ENCODE data around the gene STXBP2.

Gene STXBP2

DNA sequence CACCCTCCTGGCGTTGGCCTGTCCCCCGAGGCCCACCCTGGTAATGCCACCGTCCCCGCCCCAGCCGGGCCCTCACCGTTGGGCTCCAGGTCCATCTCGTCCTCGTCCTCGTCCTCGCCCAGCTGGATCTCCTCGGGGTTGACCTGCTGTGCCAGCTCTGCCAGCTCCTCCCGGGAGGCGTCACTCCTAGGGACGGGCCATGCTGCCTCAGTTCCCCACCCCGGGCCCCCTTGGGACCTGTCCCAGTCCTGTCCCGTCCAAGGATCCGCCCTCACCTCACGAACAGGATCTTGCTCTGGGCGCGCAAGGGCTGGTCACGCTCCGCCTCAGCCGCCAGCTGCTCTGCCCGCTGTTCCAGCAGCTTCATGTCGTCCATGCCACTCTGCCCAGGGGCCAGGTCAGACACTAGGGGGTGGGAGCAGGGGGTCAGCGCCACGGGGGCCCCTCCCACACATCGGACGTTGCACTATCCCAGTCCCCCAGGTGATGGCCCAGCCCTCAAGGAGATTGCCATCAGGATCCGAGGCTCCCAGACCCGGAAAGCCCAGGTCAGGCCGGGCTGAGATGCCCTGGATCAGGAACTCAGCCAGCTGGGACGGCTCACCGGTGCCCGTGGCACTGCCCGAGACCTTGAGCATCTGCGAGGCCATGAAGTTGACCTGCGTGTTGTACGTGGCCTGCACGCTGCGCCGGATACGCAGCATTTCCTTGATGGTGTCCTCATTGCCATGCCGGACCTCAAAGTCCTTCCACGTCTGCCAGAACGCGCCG, 17.1 kb upstream of the STXBP2 start:
- H3K4me3 ChIP-seq (ENCODE audit: low read length in 2 of 2), result no peak overlapping the region

DNA sequence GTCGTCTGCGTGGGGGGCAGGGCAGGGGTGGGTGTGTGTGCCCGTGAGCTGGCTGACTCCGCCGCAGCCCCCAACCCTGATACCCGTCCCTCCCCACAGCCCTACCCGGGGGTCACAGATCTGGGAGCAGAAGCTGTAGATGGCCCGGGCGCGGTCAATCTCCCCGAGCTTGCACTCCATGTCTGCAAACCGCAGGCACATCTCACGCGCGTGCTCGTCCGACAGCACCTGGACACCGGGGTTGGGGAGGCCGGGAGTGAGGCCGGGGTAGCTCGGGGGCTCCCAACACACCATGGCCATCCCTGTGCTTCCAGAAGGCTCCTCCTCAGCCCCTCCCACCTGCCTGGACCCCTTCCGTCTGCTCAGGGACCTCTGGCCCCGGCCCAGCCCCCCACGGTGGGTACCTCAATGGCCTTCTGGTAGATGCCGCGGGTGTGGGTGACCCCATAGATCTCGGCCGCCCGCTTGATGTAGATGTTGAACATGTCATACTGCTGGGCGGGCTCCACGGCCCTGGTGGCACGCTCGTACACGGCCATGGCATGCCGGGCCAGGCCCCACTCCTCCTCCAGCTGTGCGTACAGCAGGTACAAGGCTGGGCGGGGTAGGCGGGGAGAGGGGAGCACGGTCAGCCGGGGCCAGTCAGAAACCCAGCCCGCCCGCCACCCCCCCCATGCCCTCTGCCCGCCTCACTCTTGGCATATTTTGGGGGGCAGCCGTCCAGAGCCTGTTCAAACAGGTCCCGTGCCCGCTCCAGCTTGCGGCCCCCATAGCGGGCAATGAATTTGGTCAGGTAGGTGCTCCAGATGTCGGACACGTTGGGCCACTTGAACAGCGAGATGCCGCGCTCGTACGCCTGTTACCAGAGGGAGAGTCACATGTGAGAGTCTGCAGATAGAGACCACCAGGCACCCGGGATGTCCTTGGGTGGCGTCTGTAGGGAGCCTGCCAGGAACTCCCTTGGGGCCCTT, 16.2 kb upstream of the STXBP2 start:
- no peak overlapping the region for H4K91ac ChIP-seq (ENCODE audit: low read depth, low read length, poor library complexity)
- H3K23ac ChIP-seq (ENCODE audit: low read depth, low read length, poor library complexity), result no peak overlapping the region
- H2AFZ ChIP-seq (ENCODE audit: low read length), result no peak overlapping the region
- H3K14ac ChIP-seq (ENCODE audit: low read length), result no peak overlapping the region
- no peak overlapping the region for H4K8ac ChIP-seq (ENCODE audit: low read depth, low read length)
- peak overlapping the region; percentile 24 for H2BK5ac ChIP-seq (ENCODE audit: low read length)
- H3K4me1 ChIP-seq (ENCODE audit: control insufficient read depth in 2 of 2, insufficient read depth in 1 of 2, low read depth in 1 of 2, low read length in 2 of 2), result no peaks in the 10 kb centered on the region
- no peak overlapping the region for H3K4me2 ChIP-seq (ENCODE audit: insufficient read depth, low read length, poor library complexity, severe bottlenecking)
- no peak overlapping the region for H2AK5ac ChIP-seq (ENCODE audit: low read depth, low read length)
- no peaks in the 10 kb centered on the region for H3K9me3 ChIP-seq (replicated peaks in 1 of 2; ENCODE audit: control insufficient read depth in 2 of 2, insufficient read depth in 1 of 2, low read depth in 1 of 2, low read length in 2 of 2)
- no peak overlapping the region for H2BK15ac ChIP-seq (ENCODE audit: low read length)
- H3K27me3 ChIP-seq (ENCODE audit: control insufficient read depth in 3 of 3, insufficient read depth in 3 of 3, low read depth in 1 of 3, low read length in 3 of 3), result no peaks in the 10 kb centered on the region
- DNase-seq (ENCODE audit: low spot score), result no peak
- H3K36me3 ChIP-seq (replicated peaks in 1 of 2; ENCODE audit: control insufficient read depth in 2 of 2, insufficient read depth in 2 of 2, low read length in 2 of 2), result peaks cover 44 to 75% of the 10 kb centered on the region in 2 donors
- H3K9ac ChIP-seq (ENCODE audit: low read depth, low read length, poor library complexity), result peak overlapping the region; percentile 44
- H3K18ac ChIP-seq (ENCODE audit: low read length), result no peak overlapping the region
- H3K79me1 ChIP-seq (ENCODE audit: low read depth, low read length), result peaks cover 11% of the 10 kb centered on the region
- no peak overlapping the region for H2BK120ac ChIP-seq (ENCODE audit: low read depth, low read length)
- H3K4me3 ChIP-seq (ENCODE audit: low read length in 2 of 2), result no peak overlapping the region
- WGBS, 2 donors (ENCODE audit: extremely low coverage in 2 of 2, insufficient read length in 2 of 2, insufficient replicate concordance in 1 of 2), result no CpG with 5 or more reads among the region's 57 CpGs
- H3K4ac ChIP-seq (ENCODE audit: low read length), result no peak overlapping the region
- H3K27ac ChIP-seq (replicated peaks; ENCODE audit: low read length), result no peak overlapping the region
- no peak overlapping the region for H2BK12ac ChIP-seq (ENCODE audit: low read length)

More for the DNA sequence above, 17.1 kb upstream of the STXBP2 start:
- Histone ChIP-seq H3K14ac (ENCODE audit: low read length) (no peak overlapping the region), H3K27me3 (ENCODE audit: control insufficient read depth in 3 of 3, insufficient read depth in 3 of 3, low read depth in 1 of 3, low read length in 3 of 3) (no peaks in the 10 kb centered on the region), H2AK5ac (ENCODE audit: low read depth, low read length) (peak overlapping the region; percentile 56), H3K4me1 (ENCODE audit: control insufficient read depth in 2 of 2, insufficient read depth in 1 of 2, low read depth in 1 of 2, low read length in 2 of 2) (no peaks in the 10 kb centered on the region), H3K4ac (ENCODE audit: low read length) (no peak overlapping the region), H2BK5ac (ENCODE audit: low read length) (no peak overlapping the region), H4K91ac (ENCODE audit: low read depth, low read length, poor library complexity) (no peak overlapping the region), H3K23ac (ENCODE audit: low read depth, low read length, poor library complexity) (no peak overlapping the region), H3K27ac (replicated peaks; ENCODE audit: low read length) (no peak overlapping the region), H3K9me3 (replicated peaks in 1 of 2; ENCODE audit: control insufficient read depth in 2 of 2, insufficient read depth in 1 of 2, low read depth in 1 of 2, low read length in 2 of 2) (no peaks in the 10 kb centered on the region), H4K8ac (ENCODE audit: low read depth, low read length) (no peak overlapping the region), H3K4me2 (ENCODE audit: insufficient read depth, low read length, poor library complexity, severe bottlenecking) (no peak overlapping the region), H3K36me3 (replicated peaks in 1 of 2; ENCODE audit: control insufficient read depth in 2 of 2, insufficient read depth in 2 of 2, low read length in 2 of 2) (peaks cover 41 to 71% of the 10 kb centered on the region in 2 donors), H3K18ac (ENCODE audit: low read length) (no peak overlapping the region), H2BK120ac (ENCODE audit: low read depth, low read length) (no peak overlapping the region), H2BK15ac (ENCODE audit: low read length) (no peak overlapping the region), H2BK12ac (ENCODE audit: low read length) (no peak overlapping the region), H3K79me1 (ENCODE audit: low read depth, low read length) (peaks cover 7% of the 10 kb centered on the region), H3K9ac (ENCODE audit: low read depth, low read length, poor library complexity) (no peak overlapping the region), H2AFZ (ENCODE audit: low read length) (no peak overlapping the region)
- WGBS, 2 donors (ENCODE audit: extremely low coverage in 2 of 2, insufficient read length in 2 of 2, insufficient replicate concordance in 1 of 2), result no CpG with 5 or more reads among the region's 48 CpGs
- no peak for DNase-seq (ENCODE audit: low spot score)

GRCh38 chr19:7622933-7623685, 13.8 kb upstream of the STXBP2 start:
- Histone ChIP-seq H2BK5ac (ENCODE audit: low read length) (no peak overlapping the region), H3K23ac (ENCODE audit: low read depth, low read length, poor library complexity) (no peak overlapping the region), H3K79me1 (ENCODE audit: low read depth, low read length) (peaks cover 27% of the 10 kb centered on the region), H3K9ac (ENCODE audit: low read depth, low read length, poor library complexity) (no peak overlapping the region), H2AK5ac (ENCODE audit: low read depth, low read length) (no peak overlapping the region), H3K27me3 (ENCODE audit: control insufficient read depth in 3 of 3, insufficient read depth in 3 of 3, low read depth in 1 of 3, low read length in 3 of 3) (no peaks in the 10 kb centered on the region), H3K4me3 (ENCODE audit: low read length in 2 of 2) (peak overlapping the region in 1 of 2 donors; percentile 65), H3K27ac (replicated peaks; ENCODE audit: low read length) (no peak overlapping the region), H3K4me2 (ENCODE audit: insufficient read depth, low read length, poor library complexity, severe bottlenecking) (no peak overlapping the region), H3K36me3 (replicated peaks in 1 of 2; ENCODE audit: control insufficient read depth in 2 of 2, insufficient read depth in 2 of 2, low read length in 2 of 2) (peaks cover 46 to 82% of the 10 kb centered on the region in 2 donors), H2BK120ac (ENCODE audit: low read depth, low read length) (no peak overlapping the region), H3K4ac (ENCODE audit: low read length) (no peak overlapping the region), H4K8ac (ENCODE audit: low read depth, low read length) (no peak overlapping the region), H3K14ac (ENCODE audit: low read length) (no peak overlapping the region), H3K4me1 (ENCODE audit: control insufficient read depth in 2 of 2, insufficient read depth in 1 of 2, low read depth in 1 of 2, low read length in 2 of 2) (peaks cover under 1 to 1% of the 10 kb centered on the region in 2 donors), H3K9me3 (replicated peaks in 1 of 2; ENCODE audit: control insufficient read depth in 2 of 2, insufficient read depth in 1 of 2, low read depth in 1 of 2, low read length in 2 of 2) (no peaks in the 10 kb centered on the region), H3K18ac (ENCODE audit: low read length) (no peak overlapping the region), H2AFZ (ENCODE audit: low read length) (no peak overlapping the region), H4K91ac (ENCODE audit: low read depth, low read length, poor library complexity) (no peak overlapping the region), H2BK15ac (ENCODE audit: low read length) (no peak overlapping the region), H2BK12ac (ENCODE audit: low read length) (no peak overlapping the region)
- DNase-seq (ENCODE audit: low spot score), result no peak
- no CpG with 5 or more reads among the region's 16 CpGs for WGBS, 2 donors (ENCODE audit: extremely low coverage in 2 of 2, insufficient read length in 2 of 2, insufficient replicate concordance in 1 of 2)
